ENCODE measurements around the gene XKR3. TPM values are rescaled to one million over a fixed set of nuclear protein-coding genes. Genes with fewer than 3 reads are reported as not detected.
"Not testable (repeated sequence)": the region's sequence is repeated elsewhere in the genome, so short reads cannot be mapped to it uniquely, and the experiment has no call there.

XKR3 gene
- polyA plus RNA-seq, 1 donor = not detected

DNA sequence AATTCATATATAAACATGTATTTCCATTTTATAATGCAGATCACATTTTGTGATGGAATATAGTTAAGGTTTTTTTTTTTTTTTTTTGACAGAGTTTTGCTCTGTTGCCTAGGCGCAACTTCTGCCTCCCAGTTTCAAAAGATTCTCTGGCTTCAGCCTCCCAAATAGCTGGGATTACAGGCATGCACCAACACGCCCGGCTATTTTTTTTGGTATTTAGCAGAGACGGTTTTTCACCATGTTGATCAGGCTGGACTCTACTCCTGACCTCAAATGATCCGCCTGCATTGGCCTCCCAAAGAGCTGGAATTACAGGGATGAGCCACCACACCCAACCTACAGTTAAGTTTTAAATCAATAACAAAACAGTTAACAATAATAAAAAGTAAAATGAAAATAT lies 18.8 kb downstream of the XKR3 start:
- no peak for DNase-seq

DNA sequence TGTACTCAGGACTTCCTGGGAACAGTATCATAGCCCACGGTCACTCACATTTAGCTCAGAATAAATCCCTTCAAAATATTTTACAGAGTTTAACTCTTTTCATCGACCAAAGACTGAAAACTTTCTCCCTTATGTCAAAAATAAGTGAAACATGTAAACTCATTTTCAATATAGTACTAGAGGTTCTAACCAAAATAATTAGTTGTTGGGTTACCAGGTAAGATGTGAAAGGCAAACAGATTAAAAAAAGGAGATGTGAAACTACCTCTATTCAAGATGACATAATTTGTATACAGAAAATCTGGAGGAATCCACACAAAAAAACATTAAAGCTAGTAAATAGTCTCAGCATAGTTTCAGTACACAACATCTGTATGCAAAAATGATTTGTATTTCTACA lies 20.3 kb downstream of the XKR3 start:
- no peak for DNase-seq

DNA sequence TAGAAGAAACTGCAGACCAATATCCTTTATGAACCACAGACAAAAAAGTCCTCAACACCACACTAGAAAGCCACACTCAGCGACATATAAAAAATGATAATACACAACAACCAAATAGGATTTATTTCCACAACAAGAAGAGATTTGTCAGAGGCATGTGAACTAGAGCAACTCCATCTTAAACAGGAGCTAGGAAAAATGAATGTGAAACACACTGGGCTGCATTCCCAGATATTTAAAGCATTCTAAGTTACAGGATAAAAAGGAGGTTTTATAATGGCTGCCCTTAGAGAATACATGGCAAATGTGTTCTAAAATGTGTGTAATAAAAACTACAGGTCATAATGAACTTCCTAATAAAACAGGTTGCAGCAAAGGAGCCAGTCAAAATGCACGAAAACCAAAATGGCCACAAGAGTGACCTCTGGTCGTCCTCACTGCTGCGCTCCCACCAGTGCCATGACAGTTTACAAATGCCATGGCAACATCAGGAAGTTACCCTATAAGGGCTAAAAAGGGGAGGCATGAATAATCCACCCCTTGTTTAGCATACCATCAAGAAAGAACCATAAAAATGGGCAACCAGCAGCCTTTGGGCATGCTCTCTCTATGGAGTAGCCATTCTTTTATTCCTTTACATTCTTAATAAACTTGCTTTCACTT lies 21.8 kb downstream of the XKR3 start:
- no peak for DNase-seq

DNA sequence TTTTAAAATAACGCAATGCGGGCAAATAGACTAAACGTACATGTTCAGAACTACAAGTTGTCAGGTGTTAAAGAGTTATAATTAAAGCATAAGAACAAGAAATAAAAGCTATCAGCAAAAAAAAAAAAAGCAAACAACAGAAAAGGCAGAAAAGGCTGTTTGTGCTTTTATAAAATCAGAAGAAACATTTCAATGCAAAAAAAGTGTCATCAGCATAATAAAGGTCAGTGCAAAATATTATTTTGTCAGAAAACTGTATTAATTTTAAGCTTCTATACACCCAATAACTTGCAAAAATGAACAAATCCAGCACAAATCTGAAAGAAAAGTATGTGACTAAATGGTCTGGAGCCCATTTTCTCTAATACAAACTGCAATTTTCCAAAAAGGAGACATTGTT lies 23.6 kb downstream of the XKR3 start:
- DNase-seq = no peak

DNA sequence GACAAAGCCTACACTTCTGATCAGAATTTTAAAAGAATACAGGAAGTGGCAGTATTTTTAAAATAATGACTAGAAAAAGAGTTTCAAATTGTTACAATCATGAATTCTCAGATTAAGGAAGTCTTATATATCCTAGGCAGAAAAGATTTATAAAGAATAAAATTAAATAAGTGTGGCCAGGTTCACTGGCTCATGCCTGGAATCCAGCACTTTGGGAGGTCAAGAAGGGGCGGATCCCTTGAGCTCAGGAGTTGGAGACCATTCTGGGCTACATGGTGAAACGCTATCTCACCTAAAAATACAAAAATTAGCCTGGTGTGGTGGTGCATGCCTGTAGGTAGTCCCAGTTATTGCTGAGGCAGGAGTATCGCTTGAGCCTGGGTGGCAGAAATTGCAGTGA lies 24.1 kb downstream of the XKR3 start:
- no peak for DNase-seq

DNA sequence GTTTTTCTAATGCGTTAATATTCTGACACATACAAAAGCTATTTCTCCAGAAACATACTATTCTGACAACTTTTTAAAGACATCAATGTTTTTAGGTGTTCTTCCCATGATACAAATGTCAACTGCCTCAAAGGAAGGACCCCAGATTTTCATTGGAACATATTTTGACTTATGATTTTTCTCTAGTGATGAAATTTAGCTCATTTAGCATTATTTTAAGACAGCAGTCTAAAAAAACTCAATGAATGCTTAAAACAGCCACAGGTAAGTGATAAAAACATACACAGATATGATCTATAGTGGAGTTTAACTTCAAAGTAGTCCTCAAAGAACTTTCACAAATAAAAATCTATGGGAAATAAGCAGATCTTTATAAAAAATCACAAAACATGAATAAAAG lies 24.9 kb downstream of the XKR3 start:
- DNase-seq = no peak

DNA sequence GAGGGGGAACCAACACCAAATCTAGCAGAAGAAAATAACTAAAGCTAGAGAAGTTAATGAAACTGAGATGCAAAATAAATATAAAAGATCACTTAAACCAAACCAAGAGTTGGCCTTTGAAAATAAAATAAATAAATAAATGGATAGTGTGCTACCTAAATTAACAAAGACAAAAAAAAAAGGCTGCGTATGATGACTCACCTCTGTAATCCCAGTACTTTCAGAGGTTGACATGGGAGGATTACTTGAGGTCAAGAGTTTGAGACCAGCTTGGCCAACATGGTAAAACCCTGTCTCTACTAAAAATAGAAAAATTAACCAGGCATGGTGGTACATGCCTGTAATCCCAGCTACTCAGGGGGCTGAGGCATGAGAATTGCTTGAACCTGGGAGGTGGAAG lies 29.7 kb downstream of the XKR3 start:
- DNase-seq = not testable (repeated sequence)

DNA sequence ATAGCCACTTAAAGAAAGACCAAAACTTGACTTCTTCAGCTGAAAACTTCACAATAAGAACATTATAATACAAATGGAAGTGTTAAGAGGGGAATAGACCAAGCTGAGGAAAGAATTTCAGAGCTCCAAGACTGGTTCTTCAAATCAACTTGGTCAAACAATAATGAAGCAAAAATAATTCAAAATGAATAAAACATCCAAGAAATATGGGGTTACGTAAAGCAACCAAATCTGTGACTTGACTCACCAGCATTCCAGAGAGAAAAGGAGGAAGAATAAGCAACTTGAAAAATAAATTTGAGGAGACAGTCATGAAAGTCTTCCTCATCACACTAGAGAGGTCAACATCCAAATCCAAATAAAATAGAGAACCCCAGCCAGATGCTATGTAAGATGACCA lies 31.4 kb downstream of the XKR3 start:
- no peak for DNase-seq

DNA sequence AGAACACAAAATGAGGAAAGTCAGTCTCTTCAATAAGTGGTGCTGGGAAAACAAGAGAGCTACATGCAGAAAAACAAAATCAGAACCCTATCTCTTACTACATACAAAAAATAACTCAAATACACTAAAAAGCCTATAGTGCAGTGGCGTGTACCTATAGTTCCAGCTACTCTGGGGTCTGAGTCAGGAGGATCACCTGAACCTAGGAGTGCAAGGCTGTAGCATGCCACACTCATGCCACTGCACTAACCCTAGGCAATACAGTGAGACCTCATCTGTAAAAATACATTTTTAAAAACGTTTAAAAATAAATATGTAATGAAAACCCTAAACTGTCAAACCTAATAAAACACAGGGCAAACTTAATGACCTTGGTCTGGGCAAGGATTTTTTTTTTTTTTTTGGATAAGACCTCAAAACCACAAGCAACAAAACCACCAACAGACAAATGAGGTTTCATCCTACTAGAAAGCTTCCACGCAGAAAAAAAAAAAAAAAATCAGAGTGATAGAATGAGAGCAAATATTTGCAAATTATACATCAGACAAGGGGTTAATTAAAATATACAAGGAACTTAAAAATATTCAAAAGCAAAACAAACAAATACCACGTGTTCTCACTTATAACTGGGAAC lies 35.2 kb downstream of the XKR3 start:
- DNase-seq = no peak

DNA sequence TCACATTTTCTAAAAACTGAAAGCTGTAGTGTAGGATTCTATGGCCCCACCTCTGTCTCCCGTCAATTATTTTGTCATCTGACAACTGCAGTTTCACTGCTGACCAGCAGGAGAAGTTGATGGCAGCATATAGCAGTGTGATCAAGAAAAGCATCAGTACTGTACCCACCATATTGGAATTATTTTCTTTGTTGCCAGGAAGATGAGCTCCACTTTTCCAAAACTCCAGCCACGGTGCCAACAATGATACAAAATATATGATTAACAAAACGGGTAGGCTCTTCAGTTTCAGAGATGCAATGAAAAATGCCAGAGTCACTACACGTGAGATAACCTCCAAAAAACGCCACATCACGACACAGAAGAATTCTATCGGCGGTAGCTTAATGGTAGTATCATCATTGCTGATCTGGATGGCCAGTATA lies 41.3 kb downstream of the XKR3 start:
- DNase-seq = no peak

DNA sequence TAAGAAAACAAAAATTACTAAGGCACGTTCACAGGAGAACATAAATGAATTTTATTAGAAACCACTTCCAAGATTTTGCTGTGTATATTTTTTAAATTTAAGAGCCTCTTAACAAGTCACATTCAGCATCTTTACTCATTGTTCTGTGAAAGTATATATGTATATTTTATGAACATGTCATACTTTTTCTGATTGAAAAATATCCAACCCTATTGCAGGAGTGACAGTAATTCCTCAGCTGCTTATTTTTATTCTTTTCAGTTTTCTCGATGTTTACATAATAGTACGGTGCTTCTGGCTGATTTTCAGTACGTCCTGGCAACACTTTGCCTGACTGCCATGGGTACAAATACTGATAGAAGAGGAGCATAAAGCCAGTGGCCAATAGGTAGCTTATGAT lies 41.8 kb downstream of the XKR3 start:
- no peak for DNase-seq

DNA sequence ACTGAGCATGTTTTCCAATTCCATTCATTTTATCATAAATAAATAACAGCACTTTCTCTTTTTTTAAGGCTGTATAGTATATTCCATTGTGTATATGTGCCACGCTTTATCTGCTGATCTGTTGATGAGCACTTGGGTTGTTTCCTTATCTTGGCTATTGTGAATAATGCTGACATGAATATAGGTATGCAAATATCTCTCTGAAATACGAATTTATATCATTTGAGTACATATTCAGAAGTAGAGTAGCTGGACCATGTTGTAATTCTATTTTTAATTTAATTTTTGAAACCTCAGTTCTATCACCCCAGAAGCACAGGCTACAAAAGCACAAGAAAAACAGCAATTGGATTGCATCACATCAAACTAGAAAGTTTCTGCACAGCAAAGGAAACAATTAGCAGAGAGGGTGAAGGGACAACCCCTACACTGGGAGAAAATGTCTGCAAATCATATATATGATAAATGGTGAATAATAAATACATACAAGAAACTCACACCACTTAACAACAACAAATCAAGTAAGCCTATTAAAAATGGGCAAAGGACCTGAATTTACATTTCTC lies 43.4 kb downstream of the XKR3 start:
- no peak for DNase-seq

DNA sequence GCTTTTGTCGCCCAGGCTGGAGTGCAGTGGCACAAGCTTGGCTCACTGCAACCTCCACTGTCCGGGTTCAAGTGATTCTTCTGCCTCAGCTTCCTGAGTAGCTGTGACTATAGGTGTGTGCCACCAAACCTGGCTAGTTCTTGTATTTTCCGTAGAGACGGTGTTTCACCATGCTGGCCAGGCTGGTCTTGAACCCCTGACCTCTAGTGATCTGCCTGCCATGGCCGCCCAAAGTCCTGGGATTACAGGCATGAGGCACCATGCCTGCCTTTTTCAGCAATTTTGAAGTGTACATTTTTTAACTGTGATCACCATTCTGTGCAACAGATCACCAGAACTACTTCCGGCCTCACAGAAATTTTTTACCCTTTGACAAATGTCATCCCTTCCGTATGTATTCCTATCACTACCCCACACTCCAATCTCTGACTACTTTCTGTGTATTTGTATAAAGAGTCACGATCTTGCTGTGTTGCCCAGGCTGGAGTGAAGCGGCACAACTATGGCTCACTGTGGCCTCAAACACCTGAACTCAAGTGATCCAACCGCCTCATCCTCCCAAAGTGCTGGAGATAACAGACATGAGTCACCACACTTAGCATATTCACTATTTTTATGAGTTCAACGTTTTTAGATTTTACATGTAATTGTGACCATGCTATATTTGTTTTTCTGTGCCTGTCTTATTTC lies 44.0 kb downstream of the XKR3 start:
- no peak for DNase-seq

DNA sequence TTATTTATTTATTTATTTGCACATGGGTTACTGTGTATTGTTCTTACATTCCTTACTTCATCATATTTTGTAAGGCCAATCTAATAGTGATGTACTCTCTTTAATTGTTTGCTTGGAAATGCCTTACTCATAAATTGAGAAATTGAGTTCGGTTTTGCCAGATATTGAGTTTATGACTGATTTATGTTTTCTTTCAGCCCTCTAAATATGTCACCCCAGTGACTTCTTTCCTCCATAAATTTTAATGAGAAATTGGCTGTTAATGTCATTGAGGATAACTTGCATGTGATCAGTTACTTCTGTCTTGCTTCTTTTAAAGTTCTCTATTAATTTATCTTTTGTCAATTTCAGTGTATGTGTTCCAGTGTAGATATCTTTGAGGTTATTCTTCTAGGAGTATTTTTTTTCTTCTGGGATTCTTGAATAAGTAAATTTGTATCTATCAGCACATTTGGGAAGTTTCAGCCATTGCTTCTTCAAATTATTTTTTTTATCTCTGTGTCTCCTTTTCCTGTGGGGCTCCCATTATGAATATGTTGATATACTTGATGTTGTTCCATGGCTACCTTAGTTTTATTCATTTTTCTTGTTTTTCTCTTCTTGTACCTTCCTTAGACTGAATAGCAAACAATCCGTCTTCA lies 47.8 kb downstream of the XKR3 start:
- no peak for DNase-seq

DNA sequence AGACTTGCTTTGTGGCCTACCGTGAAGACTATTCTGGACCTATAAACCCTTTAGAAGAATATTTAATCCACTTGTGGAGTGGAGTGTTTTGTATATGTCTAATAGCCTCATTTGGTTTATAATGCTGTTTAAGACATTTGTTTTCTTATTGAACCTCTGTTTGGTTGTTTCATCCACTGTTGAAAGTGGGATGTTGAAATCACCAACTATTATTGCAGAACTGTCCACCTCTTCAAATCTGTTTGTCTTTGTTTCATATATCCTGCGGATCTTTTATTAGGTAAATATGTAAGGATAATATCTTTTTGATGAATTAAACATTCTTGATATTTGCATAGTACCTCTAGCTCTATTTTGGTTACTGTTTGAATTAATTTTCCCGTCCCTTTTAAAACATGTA lies 49.1 kb downstream of the XKR3 start:
- no peak for DNase-seq

DNA sequence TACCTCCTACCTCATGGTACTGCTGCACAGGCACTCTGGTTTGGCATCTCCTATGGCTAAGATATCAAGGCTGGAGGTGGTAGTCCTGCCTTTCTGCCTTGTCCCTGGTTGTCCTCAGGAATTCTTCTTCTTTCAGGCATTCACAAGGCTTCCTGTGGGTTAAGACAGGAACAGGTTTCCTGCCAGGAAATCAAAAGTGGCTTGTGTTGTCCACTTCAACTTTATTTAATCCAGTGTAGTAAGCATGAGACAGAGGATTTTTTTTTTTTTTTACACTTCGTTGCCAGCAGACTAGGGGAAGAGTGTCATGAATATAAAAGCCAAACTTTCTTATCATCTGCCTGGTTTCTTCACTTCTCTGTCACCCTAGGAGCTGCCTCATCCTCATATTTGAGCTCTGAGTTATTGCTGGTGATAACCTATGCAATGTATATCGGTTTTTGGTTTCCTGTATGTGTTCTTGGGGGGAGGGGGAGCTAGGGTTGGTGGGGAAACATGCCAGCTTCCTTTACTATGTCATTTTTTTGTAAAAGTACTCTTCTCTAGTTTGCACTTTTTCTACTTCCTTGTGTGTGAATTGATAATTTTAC lies 50.2 kb downstream of the XKR3 start:
- DNase-seq = no peak

DNA sequence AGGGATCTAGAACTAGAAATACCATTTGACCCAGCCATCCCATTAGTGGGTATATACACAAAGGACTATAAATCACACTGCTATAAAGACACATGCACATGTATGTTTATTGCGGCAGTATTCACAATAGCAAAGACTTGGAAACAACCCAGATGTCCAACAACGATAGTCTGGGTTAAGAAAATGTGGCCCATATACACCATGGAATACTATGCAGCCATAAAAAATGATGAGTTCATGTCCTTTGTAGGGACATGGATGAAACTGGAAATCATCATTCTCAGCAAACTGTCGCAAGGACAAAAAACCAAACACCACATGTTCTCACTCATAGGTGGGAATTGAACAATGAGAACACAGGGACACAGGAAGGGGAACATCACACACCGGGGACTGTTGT lies 53.6 kb downstream of the XKR3 start:
- not testable (repeated sequence) for DNase-seq

DNA sequence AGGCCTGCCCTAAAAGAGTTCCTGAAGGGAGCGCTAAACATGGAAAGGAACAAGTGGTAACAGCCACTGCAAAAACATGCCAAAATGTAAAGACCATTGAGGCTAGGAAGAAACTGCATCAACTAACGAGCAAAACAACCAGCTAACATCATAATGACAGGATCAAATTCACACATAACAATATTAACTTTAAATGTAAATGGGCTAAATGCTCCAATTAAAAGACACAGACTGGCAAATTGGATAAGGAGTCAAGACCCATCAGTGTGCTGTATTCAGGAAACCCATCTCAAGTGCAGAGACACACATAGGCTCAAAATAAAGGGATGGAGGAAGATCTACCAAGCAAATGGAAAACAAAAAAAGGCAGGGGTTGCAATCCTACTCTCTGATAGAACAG lies 57.3 kb downstream of the XKR3 start:
- not testable (repeated sequence) for DNase-seq

DNA sequence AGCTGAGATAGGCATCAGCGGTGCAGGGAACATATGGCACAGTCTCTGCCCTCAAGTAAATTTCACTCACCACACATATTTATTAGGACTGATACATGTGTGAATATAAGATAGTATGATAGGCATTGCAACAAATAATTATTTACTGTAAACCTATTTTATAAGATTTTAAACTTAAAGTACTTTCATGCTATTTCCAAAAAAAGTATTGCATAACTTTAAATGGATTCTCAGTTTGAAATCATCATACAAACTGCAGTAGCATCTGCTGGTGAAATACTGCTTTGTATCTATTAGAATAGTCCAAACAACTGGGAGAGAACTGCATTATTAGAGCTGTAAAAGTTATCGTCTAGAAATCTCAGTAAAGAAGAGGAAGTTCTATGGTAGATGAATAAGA lies 63.0 kb downstream of the XKR3 start:
- DNase-seq = not testable (repeated sequence)

DNA sequence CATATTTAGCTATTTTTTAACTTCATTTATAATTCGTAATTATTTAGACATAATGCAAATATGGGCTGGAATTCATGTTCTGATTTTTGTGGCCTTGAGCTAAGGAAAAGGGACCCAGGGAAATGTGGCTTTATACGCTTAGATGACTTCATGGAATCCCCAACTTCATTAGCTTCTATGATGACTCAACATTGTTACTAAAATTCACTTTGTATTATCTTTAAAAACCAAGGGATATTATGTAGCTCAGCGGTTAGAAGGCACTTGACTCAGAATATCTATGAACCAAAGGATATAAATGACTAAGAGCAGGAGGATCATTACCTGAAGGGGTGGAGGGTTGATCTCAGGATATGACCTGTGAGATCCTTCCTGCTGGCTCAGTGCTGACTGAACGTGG lies 64.8 kb downstream of the XKR3 start:
- not testable (repeated sequence) for DNase-seq

DNA sequence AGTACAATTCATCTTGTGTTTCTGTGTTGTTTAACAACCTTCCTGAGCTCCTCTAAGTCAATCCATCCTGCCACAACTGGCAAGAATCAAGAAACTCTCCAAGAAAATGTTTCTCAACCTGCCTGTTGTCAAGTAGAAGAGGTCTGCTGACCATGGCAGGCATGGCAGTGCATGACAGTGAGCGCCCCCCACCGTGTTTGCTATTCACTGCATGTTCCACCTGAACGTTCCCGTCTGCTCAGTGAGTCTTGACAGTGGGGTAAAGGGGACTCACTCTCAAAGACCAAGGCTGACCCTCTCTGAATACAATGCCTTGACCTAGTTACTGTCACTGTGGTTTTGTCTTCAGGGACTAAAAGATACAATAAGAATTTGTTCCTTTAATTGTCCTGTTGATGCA lies 75.9 kb downstream of the XKR3 start:
- DNase-seq = not testable (repeated sequence)

DNA sequence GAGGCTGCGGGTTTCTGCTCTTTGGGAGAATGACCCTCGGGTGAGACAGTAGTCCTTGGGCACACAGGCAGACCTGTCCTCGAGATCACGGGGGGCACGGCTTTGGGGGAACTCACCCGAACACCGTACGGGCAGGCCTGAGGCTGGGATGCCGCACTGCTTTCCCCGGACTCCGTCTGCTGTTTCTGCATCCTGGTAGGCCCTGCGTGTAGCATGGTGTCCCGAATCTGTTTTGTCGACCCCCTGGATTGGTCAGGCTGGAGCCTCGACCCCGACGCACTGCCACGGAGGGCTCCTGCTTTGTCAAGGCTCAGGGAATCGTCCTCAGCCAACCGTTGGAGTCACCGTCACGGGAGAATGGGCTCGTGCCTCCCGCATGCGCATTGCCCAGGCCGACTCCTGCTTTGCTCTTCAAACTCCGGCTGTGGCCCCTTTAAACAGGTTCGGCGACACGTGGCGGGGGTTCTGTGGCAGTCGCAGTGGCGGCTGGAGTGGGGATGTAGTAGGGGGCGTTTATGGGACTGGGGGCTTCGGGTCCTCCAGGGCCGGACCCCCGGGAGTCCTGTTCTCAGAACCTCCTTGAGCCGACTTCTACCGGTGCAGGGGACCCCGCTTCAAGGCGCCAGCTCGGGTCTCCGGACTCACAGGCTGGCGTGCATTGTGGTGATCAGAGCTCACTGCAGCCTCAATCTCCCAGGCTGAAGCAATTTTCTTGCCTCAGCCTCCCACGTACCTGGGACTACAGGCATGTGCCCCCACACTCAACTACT lies 76.9 kb downstream of the XKR3 start:
- not testable (repeated sequence) for DNase-seq
